Measurements from ENCODE around the gene SOS1.

DNA sequence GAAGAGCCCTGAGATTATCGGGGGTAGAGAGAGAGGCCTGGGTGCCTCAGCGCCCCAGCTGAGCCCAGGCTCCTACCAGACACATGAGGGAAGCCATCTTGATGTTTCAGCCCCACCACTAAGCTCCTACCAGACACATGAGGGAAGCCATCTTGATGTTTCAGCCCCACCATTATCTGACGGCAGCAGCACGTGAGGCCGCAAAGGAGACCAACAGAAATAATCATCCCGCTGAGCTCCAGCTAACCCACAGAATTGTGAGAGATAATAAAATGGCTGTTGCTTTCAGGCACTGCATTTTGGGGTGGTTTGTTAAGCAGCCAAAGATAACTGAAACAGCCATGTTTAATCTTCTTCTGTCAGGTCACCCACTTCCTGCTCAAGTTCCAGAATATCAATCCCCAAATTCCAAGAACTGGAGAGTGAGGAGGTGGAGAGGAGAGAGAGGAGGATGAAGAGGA, 29.3 kb upstream of the SOS1 start:
- TF ChIP-seq, protein P1, sequence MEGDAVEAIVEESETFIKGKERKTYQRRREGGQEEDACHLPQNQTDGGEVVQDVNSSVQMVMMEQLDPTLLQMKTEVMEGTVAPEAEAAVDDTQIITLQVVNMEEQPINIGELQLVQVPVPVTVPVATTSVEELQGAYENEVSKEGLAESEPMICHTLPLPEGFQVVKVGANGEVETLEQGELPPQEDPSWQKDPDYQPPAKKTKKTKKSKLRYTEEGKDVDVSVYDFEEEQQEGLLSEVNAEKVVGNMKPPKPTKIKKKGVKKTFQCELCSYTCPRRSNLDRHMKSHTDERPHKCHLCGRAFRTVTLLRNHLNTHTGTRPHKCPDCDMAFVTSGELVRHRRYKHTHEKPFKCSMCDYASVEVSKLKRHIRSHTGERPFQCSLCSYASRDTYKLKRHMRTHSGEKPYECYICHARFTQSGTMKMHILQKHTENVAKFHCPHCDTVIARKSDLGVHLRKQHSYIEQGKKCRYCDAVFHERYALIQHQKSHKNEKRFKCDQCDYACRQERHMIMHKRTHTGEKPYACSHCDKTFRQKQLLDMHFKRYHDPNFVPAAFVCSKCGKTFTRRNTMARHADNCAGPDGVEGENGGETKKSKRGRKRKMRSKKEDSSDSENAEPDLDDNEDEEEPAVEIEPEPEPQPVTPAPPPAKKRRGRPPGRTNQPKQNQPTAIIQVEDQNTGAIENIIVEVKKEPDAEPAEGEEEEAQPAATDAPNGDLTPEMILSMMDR (conservative IDR thresholded peaks at IDR 0.05 in 1 of 2, IDR thresholded peaks at IDR 0.05 in 1 of 2; ENCODE audit: extremely low read depth in 1 of 2, insufficient read depth in 1 of 2, low read depth in 1 of 2, low read length in 2 of 2), result no peak
- TF ChIP-seq EZH2 (IDR thresholded peaks at IDR 0.05; ENCODE audit: borderline replicate concordance, low read length), result no peak
